GM12878 (cell line): ENCODE data around the gene IL19. TPM values are rescaled to one million over a fixed set of nuclear protein-coding genes. Genes with fewer than 3 reads are reported as not detected.

ENCODE experiments used
- ATAC-seq: fragments of 200-7000 bp; cut with Tn5 transposase; 3 replicates; pipeline ENCODE4 v1.9.1; 2020; ENCODE audit warnings: mild to moderate bottlenecking, moderate library complexity
- BruUV-seq: library from RNA; stranded (reverse); fragments of 400-500 nt; replicated peaks from 2 replicates; lab custom pipeline; 2021; lab: Mats Ljungman, UMichigan
- CTCF ChIA-PET: fragments of 300-600 bp; sonication (Branson Sonifier 250); formaldehyde crosslinking; extraction: SDS; loops from one replicate; lab custom pipeline; 2021; ENCODE audit warnings: inconsistent platforms; lab: Yijun Ruan, JAX
- POLR2A ChIA-PET: fragments of 350-600 bp; formaldehyde crosslinking; extraction: SDS; loops from one replicate; lab custom pipeline; 2021; ENCODE audit warnings: inconsistent platforms; lab: Charles Lee
- RAD21 ChIA-PET: fragments of 300-600 bp; sonication (Branson Sonifier 250); formaldehyde crosslinking; loops from one replicate; lab custom pipeline; 2023; ENCODE audit warnings: antibody characterized with exemption; ENCODE audit not compliant: unreplicated experiment; lab: Charles Lee
- SMC1A ChIA-PET: fragments of 300-600 bp; sonication (Branson Sonifier 250); formaldehyde crosslinking; loops from one replicate; lab custom pipeline; 2023; ENCODE audit not compliant: unreplicated experiment, uncharacterized antibody; lab: Charles Lee
- DNase-seq: peaks from one replicate; pipeline ENCODE4 v3.0.0-alpha.2; 2011; ENCODE audit warnings: low read depth, low spot score
- FAIRE-seq: peaks from 3 replicates; lab custom pipeline; 2011; peaks lifted over from hg19 to GRCh38; lab: Jason Lieb, UNC
- H2AFZ ChIP-seq: 2 replicates; pipeline ENCODE4 v1.6.0; 2011; ENCODE audit warnings: low read depth, low read length, control low read depth; ENCODE audit not compliant: control insufficient read depth
- H3K27ac ChIP-seq: 2 replicates; pipeline ENCODE4 v1.5.1; 2011; ENCODE audit warnings: control low read depth; ENCODE audit not compliant: control insufficient read depth, insufficient read depth
- H3K27me3 ChIP-seq, 2 experiments: replicated peaks in 1 of 2; 2 replicates each; pipeline versions ENCODE4 v1.6.0 to v1.6.1; 2011; ENCODE audit warnings: low read length in 1 of 2; ENCODE audit not compliant: control insufficient read depth in 2 of 2, insufficient read depth in 2 of 2
- H3K36me3 ChIP-seq, 2 experiments: 2 replicates each; pipeline ENCODE4 v1.5.1; 2011; ENCODE audit warnings: low read length in 1 of 2; ENCODE audit not compliant: control insufficient read depth in 2 of 2, insufficient read depth in 2 of 2
- H3K4me1 ChIP-seq: 2 replicates; pipeline ENCODE4 v1.6.1; 2011; ENCODE audit warnings: mild to moderate bottlenecking, low read length, moderate library complexity, mixed read lengths; ENCODE audit not compliant: control insufficient read depth, insufficient read depth
- H3K4me2 ChIP-seq: 2 replicates; pipeline ENCODE4 v1.6.0; 2011; ENCODE audit warnings: control low read depth; ENCODE audit not compliant: control insufficient read depth, insufficient read depth
- H3K4me3 ChIP-seq: fragments of 200-600 bp; sonication (generic); 2 replicates; pipeline ENCODE4 v1.5.1; 2016
- H3K79me2 ChIP-seq: 2 replicates; pipeline ENCODE4 v1.6.0; 2011; ENCODE audit warnings: low read length; ENCODE audit not compliant: control insufficient read depth, insufficient read depth
- H3K9ac ChIP-seq: 2 replicates; pipeline ENCODE4 v1.8.0; 2011; ENCODE audit warnings: low read length, control low read depth, mixed read lengths; ENCODE audit not compliant: control insufficient read depth, insufficient read depth
- H3K9me3 ChIP-seq: replicated peaks from 3 replicates; pipeline ENCODE4 v1.5.1; 2011; ENCODE audit warnings: mild to moderate bottlenecking, low read length; ENCODE audit not compliant: control insufficient read depth, insufficient read depth
- H4K20me1 ChIP-seq: 2 replicates; pipeline ENCODE4 v1.6.0; 2011; ENCODE audit not compliant: control insufficient read depth, insufficient read depth
- GABPA ChIP-seq: IDR thresholded peaks from 2 replicates; pipeline ENCODE4 v1.6.1; 2014; ENCODE audit warnings: antibody characterized with exemption, low read depth, mild to moderate bottlenecking, inconsistent platforms
- POLR2A ChIP-seq: IDR thresholded peaks from 2 replicates; pipeline ENCODE4 v1.6.1; 2011; ENCODE audit warnings: low read depth, mild to moderate bottlenecking, low read length
- POLR2AphosphoS2 ChIP-seq: IDR thresholded peaks from 2 replicates; pipeline ENCODE4 v1.6.1; 2011; ENCODE audit warnings: low read depth, mild to moderate bottlenecking, low read length, improper control_type of control experiment, moderate library complexity
- RBBP5 ChIP-seq: fragments of 200-600 bp; sonication (generic); conservative IDR thresholded peaks from 2 replicates; pipeline ENCODE4 v1.6.1; 2016
- WGBS: methylation state at CpG from one replicate; pipeline ENCODE4 v1.1.6; 2016; ENCODE audit warnings: low lambda C conversion rate; ENCODE audit not compliant: insufficient replicate concordance, insufficient coverage; ENCODE audit errors: missing lambda C conversion rate; 5-methylcytosine and 5-hydroxymethylcytosine counted together
- in situ Hi-C: fragments of 300-500 bp; cut with MboI; formaldehyde crosslinking; loops from 9 replicates; pipeline ENCODE4 v1.14.3; 2018; ENCODE audit warnings: mixed read lengths
- intact Hi-C: fragments of 100-400 bp; cut with micrococcal nuclease; formaldehyde crosslinking; loops from one replicate; pipeline ENCODE4 v1.14.2; 2022; ENCODE audit not compliant: unreplicated experiment
- polyA plus RNA-seq, 11 experiments: library from polyadenylated mRNA; depleted of rRNA in 4 of 11; unstranded in 6 of 11; stranded (reverse) in 5 of 11; fragments of >200 nt; fragmentation: Nextera tagmentation in 4 of 11; fragmentation: Illumina TruSeq in 1 of 11; extraction: Ambion mirVana in 4 of 11; extraction: Trizol in 1 of 11; gene quantifications; 1 replicate in 1 of 11; 2 replicates in 10 of 11; pipeline versions ENCODE4 v1.2.1 to v1.2.3, GENCODE V29; 2011 to 2016; ENCODE audit warnings: inconsistent platforms in 2 of 11, missing spikeins in 2 of 11, low read depth in 1 of 11
- total RNA-seq, 4 experiments: library from RNA; depleted of rRNA in 3 of 4; stranded (reverse); fragments of >200 nt in 3 of 4; fragmentation: Illumina TruSeq in 1 of 4; extraction: Trizol in 1 of 4; gene quantifications; 2 replicates each; pipeline versions ENCODE4 v1.2.1 to v1.2.3, GENCODE V29; 2013 to 2021

The IL19 gene
- total and polyA plus RNA-seq, 10 of the 15 experiments (the other 5 are each of a cell fraction or from before 2014, with no cell fraction given): 0.10 to 0.73 (median 0.28) TPM; not detected in 6

- no peak overlapping the region for H3K4me2 ChIP-seq
- in situ Hi-C loops: no loop called here
Observed at GRCh38 chr1:206723462-206723804, 47.1 kb upstream of the IL19 start.

GRCh38 chr1:206723805-206724472 is 46.6 kb upstream of the IL19 start:
- no TSS peak for BruUV-seq
- H3K4me2 ChIP-seq: no peak overlapping the region

More at GRCh38 chr1:206723462-206723804, 47.1 kb upstream of the IL19 start:
- Histone ChIP-seq H3K4me3 (no peak overlapping the region), H3K79me2 (peaks cover 67% of the 10 kb centered on the region), H3K9ac (no peak overlapping the region), H3K4me1 (peaks cover 46% of the 10 kb centered on the region), H4K20me1 (no peaks in the 10 kb centered on the region), H3K27ac (no peak overlapping the region), H3K36me3 (no peaks in the 10 kb centered on the region; a peak in 3 of 4 replicates), H3K9me3 (no peaks in the 10 kb centered on the region), H2AFZ (no peak overlapping the region), H3K27me3 (no peaks in the 10 kb centered on the region)
- 87% methylated on average over 4 of the region's 4 CpGs for WGBS
- ATAC-seq (no peak), FAIRE-seq (no peak), DNase-seq (no peak)
- POLR2A ChIA-PET: no interaction called here
- CTCF ChIA-PET: interaction anchor here (0.9 to 20.3 kb wide), 7 partner anchors 11 to 189 kb away, joined by 3 to 805 read pairs (median 7); no protein-coding TSS in a partner anchor
- BruUV-seq: no TSS peak
- no peak for TF ChIP-seq POLR2AphosphoS2
- intact Hi-C loops: loop anchor here (10.0 kb wide), 1 partner anchor 89 kb away; the partner anchor contains the start of gene DYRK3
- SMC1A ChIA-PET: interaction anchor here (1.3 to 5.0 kb wide), 3 partner anchors 10 to 84 kb away, joined by 3 to 66 read pairs (median 36); no protein-coding TSS in a partner anchor
- RAD21 ChIA-PET: interaction anchor here (0.9 to 4.6 kb wide), 4 partner anchors 12 to 114 kb away, joined by 3 to 25 read pairs (median 6); no protein-coding TSS in a partner anchor

More at GRCh38 chr1:206723805-206724472, 46.6 kb upstream of the IL19 start:
- 93% methylated on average over 12 of the region's 12 CpGs for WGBS
- in situ Hi-C loops: no loop called here
- POLR2A ChIA-PET: interaction anchor here (0.6 kb wide), 1 partner anchor 88 kb away, joined by 3 read pairs; no protein-coding TSS in a partner anchor
- H3K27ac ChIP-seq: no peak overlapping the region
- CTCF ChIA-PET: interaction anchor here (0.8 to 20.3 kb wide), 20 partner anchors 8 to 249 kb away, joined by 3 to 805 read pairs (median 16); partner anchors contain the start of gene FCMR
- H2AFZ ChIP-seq: no peak overlapping the region
- no peaks in the 10 kb centered on the region for H4K20me1 ChIP-seq
- no peaks in the 10 kb centered on the region for H3K9me3 ChIP-seq
- peaks cover 42% of the 10 kb centered on the region for H3K4me1 ChIP-seq
- peaks cover 0 to 1% of the 10 kb centered on the region in 2 experiments; a peak in 3 of 4 replicates for H3K36me3 ChIP-seq
- no peak for FAIRE-seq
- TF ChIP-seq RBBP5: no peak
- TF ChIP-seq POLR2A: peak; percentile 44; the same call in 1 of the 2 replicates
- no peak for TF ChIP-seq GABPA
- TF ChIP-seq, all 136 proteins: peak for 1
- RAD21 ChIA-PET: interaction anchor here (1.6 to 4.6 kb wide), 5 partner anchors 9 to 34 kb away, joined by 3 to 25 read pairs (median 7); no protein-coding TSS in a partner anchor
- SMC1A ChIA-PET: interaction anchor here (0.6 to 5.0 kb wide), 11 partner anchors 11 to 197 kb away, joined by 3 to 66 read pairs (median 7); no protein-coding TSS in a partner anchor
- ATAC-seq: no peak
- Histone ChIP-seq H3K4me3 (no peak overlapping the region), H3K9ac (no peak overlapping the region), H3K79me2 (peaks cover 62% of the 10 kb centered on the region), H3K27me3 (no peaks in the 10 kb centered on the region)
- intact Hi-C loops: loop anchor here (10.0 kb wide), 1 partner anchor 89 kb away; the partner anchor contains the start of gene DYRK3
- DNase-seq: no peak
